AG08396 (cell line): ENCODE results near the gene GTF3C2.
A peak's percentile ranks its signal among the peaks of the same experiment; 100 is the strongest.
"Not testable (repeated sequence)": the region's sequence is repeated elsewhere in the genome, so short reads cannot be mapped to it uniquely, and the experiment has no call there.

Source experiments
- DNase-seq: peaks from one replicate; pipeline ENCODE4 v3.0.0; 2012; ENCODE audit warnings: low spot score, mixed read lengths

GTF3C2 gene

DNA sequence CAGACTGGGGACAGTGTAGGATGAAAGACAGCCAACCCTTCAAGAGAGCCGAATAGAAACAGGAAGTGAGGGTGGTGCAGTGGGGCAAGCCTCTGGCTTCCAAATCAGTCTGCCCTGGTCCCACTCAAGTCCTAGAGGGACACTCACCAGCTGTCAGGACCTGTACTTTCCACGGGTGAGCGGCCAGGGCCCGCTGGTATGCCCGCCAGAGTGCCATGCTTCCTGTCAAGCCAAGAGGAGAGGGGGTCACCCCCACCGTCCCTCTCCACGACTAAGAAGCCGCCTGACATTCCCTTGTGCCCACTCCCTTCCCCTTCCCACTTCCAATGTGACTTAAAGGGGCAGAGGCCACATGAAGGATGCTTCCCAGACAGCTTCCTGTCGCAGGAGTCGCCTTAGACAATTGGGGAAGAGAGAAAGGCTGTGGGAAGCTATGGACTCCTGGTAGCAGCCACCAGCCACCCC is 34.2 kb downstream of the GTF3C2 start:
- DNase-seq, result no peak

GRCh38 chr2:27320958-27321543 is 35.5 kb downstream of the GTF3C2 start:
- DNase-seq, result peak; percentile 93

DNA sequence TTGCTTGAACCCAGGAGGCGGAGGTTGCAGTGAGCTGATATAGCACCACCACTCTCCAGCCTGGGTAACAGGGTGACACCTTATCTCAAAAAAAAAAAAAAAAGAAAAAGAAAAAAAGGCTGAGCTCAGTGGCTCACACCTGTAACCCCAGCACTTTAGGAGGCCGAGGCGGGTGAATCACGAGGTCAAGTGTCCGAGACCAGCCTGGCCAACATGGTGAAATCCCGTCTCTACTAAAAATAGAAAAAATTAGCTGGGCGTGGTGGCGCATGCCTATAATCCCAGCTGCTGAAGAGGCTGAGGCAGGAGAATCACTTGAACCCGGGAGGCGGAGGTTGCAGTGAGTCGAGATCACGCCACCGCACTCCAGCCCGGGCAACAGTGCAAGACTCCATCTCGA is 36.7 kb downstream of the GTF3C2 start:
- DNase-seq, result not testable (repeated sequence)

GRCh38 chr2:27316655-27317412 is 39.7 kb downstream of the GTF3C2 start:
- no peak for DNase-seq

DNA sequence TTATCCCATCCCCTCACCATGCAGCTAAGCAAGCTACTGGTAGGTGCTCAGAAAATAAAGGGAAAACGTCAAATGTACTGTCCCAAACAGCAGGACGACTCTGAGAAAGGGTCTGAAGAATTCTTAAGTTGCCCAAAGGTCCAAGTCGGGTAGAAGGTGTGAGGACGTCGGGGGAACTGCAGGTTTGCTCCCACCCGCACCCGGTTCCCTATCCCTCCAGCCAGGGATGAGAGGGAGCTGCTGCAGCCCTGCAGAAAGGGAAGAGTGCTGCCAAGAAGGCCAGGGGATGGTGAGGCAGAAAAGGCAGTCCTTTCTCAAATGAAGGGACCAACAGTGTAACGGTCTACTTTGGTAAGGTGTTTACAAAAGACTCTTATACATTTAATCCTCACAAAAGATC is 41.4 kb downstream of the GTF3C2 start:
- DNase-seq, result no peak

GRCh38 chr2:27314709-27315108 is 41.9 kb downstream of the GTF3C2 start:
- no peak for DNase-seq

GRCh38 chr2:27313882-27314645 is 42.5 kb downstream of the GTF3C2 start:
- no peak for DNase-seq

- no peak for DNase-seq
Measured at GRCh38 chr2:27312152-27312551, 44.4 kb downstream of the GTF3C2 start.

GRCh38 chr2:27309651-27310050 is 46.9 kb downstream of the GTF3C2 start:
- DNase-seq, result no peak

DNA sequence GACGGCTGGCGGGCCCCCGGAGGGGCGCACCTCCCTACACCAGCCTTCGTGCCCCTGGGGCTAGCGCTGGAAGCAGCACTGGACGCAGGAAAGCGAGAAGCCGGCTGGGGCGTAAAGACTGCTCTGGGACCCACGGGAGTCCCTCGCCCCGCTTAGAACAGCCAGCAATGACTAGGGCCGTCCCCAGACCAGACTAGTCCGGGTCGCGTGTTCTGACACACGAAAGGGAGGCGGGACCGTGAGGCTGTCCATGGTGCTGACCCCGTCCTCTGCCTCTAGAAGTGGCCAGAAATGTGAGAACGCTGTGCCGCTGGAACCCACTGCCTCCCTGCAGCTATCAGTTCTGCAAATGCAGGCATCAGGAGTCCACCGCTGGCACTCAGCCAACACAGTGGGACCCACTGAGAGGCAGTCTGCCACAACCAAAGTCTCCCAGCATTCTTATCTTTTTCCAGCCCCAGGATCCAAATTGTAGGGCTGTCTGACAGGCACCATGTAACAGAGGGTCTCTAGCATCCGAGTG is 48.1 kb downstream of the GTF3C2 start, which contains the start of gene UCN:
Gene UCN (minus strand): TSS at position 87 of the 523 bp plus-strand sequence. CDS start 550 bp downstream, outside the sequence.
- DNase-seq, result peak; percentile 62

GRCh38 chr2:27307545-27308358 is 48.8 kb downstream of the GTF3C2 start:
- peak; percentile 29 for DNase-seq

GRCh38 chr2:27307287-27307544 is 49.3 kb downstream of the GTF3C2 start:
- DNase-seq, result no peak

DNA sequence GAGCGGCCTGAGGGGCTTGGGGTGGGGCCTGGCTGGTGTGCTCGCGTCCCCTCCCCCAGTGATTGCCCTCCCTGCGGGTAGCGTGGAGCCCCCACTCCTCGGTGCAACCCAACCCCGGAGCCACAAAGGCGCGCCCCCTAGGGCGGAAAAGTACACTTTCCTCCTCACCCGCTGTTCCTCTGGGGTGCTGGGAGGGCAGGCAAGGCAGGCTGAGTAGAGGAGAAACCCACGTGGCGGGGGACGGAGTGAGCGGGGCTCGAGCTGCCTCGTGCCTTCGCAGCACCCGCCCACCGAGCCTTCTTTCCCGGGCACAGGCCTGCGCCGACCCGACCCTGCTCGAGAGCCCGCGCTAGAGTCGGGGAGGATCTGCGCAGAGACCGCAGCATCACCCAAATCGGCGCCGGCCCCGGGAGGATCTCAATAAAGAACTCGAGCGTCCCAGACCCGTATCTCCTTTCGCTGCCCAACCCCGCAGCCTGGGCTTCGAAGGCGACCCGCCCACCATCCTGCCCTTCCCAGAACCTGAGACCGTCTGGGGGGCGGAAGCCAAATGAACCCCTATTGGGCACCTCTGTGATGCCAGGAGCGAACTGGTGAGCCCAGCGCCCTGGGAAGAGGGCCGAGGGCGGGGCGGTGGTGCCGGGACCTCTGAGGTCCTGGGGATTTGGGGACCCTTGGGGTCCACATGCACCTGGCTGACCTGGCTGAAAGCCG is 49.8 kb downstream of the GTF3C2 start:
- DNase-seq, result peak; percentile 25

DNA sequence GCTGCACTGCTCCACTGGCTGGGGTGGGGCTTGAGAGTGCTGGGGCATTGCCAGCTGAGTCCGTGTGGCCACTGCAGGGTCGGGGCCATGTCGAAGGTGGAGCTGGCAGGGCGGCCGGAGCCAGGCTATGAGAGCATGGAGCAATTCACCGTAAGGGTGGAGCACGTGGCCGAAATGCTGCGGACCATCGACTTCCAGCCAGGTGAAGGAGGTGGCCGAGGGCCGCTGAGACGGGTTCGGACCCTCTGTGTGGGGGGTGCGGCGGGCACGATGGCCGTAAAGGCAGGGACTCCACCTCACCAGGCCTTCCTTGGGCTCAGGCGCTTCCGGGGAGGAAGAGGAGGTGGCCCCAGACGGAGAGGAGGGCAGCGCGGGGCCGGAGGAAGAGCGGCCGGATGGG is 50.4 kb downstream of the GTF3C2 start:
- no peak for DNase-seq

GRCh38 chr2:27305516-27305915 is 51.0 kb downstream of the GTF3C2 start:
- no peak for DNase-seq

- no peak for DNase-seq
Measured at GRCh38 chr2:27304488-27305240, 51.9 kb downstream of the GTF3C2 start.

- DNase-seq, result peak; percentile 76
Measured at GRCh38 chr2:27303093-27304025, 53.2 kb downstream of the GTF3C2 start.

DNA sequence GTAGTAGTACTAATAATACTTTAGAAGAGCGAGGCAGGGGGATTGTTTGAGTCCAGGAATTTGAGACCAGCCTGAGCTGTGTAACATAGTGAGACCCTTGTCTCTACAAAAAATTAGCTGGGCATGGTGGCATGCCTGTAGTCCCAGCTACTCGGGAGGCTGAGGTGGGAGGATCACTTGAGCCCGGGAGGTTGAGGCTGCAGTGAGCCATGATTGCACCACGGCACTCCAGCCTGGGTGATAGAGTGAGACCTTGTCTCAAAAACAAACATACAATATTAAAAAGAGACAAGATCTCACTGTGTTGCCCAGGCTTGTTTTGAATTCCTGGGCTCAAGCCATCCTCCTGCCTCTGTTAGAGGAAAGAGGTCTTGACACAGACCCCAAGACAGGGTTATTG is 56.0 kb downstream of the GTF3C2 start:
- not testable (repeated sequence) for DNase-seq

DNA sequence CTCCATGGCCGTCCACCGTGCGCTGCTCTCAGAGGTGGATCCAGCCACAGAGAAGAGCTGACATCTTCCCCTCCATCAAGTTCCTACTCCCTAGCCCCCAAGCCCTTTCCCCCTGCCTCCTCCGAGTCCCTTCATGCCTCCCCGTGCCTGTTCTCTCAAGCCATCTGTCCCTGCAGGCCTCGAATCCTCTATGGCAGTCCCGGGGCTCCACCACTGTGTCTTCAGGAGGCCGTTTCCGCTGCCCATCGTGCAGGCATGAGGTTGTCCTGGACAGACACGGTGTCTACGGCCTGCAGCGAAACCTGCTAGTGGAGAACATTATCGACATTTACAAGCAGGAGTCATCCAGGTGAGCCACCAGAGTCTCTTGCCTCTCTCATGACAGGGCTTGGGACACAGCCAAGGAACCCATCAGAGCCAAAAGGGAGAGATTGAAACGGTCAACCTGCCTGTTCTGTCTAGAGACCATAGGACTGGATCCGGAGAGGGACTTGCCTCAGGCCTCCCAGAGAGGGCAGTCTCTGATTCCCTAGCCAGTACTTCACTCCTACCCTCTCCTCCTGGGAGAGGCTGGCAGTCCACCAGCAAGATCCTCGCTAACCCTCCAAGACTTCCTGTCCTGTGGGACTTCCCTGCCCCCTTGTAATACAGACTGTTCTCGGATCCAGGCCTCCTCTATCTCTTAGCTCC is 58.0 kb downstream of the GTF3C2 start:
- no peak for DNase-seq
